ENCODE results near the gene SLIT3.

Gene SLIT3

DNA sequence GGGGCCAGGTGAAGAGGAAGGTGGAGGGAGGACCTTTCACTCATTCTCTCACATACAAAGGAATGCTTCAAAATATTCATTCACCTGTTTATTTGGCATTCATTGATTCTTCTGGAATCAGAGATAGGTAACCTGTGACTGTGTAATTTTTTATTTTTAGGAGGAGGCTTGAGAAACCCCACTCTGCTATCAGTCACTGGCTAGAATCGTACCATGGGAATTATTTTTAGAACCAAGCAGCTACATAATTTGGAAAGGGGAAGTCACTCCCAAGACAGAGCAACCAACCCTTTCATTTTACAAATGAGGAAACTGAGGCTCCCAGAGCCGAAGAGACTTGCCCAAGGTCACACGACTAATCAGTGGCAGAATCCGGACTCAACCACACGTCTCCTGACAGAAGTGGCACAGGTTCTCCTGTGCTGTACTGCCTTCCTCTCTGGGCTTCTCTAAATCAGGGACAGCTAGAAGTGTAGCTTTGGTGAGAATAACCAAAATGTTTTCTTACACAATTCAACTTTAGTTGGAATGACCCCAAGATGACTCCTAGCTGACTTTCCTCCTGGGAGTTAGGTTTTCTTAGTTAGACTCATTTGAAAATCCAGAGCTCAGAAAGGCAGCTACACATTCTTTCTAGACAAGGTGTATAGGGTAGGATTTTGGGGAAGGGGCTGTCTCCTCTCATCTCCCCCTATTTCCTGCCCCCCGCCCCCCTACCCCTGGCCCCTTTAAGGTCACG, 457.5 kb downstream of the SLIT3 start:
- DNase-seq = no peak

DNA sequence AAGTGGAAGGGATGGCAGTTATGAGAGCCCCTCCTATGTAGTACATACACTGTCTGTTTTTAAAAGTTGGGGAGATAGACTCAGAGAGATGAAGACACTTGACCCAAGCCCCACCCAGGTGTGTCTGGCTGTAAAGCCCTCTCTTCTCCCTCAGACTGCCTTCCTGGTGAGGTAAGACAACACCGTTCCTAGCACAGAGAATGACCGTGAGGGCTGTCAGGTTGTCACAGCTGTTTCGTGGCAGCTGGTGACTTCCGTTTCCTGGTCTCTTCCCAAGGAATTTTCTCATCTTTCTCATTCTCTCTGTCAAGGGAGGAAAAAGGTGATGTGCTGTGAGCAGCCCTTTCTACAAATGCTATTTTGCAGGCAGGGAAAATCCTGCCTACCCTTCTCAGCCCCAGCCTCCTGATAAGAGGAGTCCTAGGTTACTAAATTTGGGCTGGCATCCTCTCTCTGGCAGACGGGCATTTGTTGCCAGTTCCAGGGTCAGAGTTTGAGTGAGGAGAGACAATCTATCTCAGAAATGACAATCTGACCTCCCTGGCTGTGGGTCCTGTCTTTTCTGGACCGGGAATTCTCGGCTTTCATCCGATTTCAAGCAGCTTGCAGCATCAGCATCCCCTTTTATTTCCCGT, 458.3 kb downstream of the SLIT3 start:
- no peak for DNase-seq

DNA sequence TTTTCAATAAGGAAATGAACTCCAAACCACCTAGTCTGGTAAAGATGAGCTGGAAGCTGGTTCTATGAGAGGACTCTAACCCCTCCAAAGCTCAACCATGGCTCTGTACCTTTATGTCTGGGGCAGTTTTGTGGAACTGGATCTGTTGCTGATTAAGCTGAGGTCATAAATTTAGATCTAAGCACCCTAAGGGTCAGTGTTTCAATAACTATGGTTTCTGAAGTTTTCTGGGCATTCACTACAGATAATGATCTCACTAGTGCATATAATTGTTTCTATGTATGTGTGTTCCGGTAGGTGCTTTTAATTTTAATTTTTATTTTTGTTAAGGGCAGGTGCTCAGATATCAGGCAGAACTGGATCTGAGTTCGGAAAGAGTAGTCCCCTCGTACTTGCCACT, 463.1 kb downstream of the SLIT3 start:
- no peak for DNase-seq

DNA sequence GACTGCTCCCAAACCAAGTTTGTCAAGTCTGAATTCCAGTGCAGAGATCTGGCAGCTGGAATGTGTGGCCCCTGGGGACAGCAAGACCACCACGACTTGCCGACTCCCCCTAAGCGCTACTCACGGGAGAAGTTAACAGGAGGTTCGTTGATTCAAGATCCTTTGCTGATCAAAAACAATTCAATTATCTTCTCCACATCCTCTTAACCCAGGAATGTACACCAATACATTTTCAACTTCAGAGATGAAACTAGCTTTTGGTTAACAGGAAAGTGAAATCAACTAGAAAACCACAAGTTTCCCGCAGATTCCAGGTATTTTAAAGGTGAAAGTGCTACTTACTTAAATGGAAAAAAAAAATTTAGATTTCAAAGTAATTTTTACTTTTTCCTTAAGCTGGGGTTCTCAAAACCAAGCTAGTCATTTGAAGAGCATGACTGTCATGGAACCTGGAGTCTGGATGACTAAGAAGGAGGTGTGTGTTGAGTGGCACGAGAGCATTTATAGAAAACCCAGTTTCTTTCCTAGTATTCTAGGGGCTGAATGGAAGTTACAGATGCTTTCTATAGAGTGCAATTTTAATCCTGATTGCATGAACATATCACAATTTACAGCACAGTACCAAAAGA, 464.2 kb downstream of the SLIT3 start:
- DNase-seq = no peak

DNA sequence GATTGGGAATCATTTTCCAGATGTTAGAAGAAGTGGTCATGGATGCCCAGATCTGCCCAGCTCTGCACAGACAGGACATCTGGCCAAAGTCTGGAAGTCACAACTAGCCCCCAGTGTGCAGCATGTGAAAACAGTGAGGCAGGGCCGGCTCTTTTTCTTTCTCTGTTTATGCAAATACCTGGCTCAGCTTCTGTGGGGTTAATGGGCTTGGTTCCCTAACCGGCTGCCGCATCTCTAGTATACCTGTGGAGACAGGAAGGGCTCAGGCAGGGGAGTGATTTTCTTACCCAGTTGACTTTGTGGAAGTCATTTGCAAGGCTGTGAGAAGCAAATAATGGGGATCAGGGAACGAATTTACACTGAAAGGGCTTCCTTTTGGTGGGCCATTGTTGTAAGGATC, 467.0 kb downstream of the SLIT3 start:
- no peak for DNase-seq

DNA sequence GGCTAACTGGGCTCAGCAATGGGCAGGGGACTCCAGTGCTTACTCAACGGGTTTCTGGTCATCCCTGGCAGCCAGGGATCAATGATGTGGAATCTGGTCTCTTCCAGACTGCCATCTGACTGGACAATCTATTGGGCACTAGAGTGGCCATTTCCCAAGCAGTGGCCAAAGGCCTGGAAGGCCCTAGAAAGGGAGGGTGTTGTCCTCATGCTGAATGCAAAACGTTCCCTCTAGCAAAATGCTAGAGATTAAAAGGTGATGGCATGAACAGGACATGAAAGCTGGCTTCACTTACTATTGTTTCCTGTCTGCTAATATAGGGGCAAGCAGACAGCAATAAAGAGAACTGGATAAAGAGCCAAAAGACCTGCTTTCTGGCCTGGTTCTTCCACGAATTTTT, 467.6 kb downstream of the SLIT3 start:
- no peak for DNase-seq

DNA sequence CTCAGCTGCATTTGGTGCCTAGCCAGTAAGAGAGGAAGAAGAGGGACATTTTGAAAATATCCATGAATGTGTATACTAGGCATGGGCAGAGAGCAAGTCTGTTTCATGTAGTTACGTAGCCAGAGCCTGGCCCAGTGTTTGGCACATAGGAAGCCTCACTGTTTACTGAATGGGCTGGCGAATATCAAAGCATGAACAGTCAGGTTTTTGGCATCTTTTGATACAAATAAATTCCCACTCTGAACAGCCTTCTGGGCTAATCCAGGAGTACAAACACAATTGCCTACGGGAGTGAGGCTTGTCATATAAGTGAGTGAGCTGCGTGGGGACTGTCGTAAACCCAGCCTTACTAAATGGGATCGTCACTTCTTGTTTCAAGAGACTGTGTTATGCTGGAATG, 468.6 kb downstream of the SLIT3 start:
- no peak for DNase-seq

DNA sequence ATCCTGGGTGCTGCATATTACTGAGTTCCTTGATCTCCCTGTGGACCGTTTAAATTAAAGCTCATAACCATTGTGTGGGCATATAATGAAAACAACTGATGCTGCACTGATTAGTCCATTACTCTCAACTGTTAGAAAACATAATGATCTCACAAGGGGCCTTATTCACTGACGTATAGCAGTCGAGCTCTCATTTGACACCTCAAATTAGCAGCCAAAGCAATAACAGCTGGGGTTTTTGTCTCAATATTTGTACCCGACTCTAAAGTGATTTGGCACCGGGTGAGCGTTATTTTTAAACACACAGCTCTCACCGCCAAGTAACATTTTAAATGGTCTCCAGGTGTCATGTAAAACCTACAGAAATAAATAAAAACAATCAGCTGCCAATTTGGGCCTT, 469.6 kb downstream of the SLIT3 start:
- DNase-seq = no peak

DNA sequence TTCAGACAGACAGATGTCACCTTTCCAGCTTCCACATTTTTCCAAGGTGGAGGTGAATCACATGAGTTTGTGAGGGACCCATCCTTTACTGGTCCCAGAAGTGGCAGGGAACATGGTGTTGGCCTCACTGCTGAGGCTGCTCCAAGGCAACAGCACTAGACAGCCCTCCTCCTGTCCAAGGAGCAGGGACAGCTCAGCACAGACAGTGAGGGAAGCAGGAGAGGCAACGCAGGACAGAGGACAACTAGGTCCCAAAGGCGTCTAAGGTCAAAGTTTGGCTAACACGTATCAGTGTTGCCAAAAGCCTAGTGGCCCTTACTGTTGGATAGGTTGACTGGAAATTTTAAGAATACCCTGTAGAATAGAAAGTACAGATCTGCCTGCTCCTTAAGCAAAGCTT, 470.1 kb downstream of the SLIT3 start:
- no peak for DNase-seq

DNA sequence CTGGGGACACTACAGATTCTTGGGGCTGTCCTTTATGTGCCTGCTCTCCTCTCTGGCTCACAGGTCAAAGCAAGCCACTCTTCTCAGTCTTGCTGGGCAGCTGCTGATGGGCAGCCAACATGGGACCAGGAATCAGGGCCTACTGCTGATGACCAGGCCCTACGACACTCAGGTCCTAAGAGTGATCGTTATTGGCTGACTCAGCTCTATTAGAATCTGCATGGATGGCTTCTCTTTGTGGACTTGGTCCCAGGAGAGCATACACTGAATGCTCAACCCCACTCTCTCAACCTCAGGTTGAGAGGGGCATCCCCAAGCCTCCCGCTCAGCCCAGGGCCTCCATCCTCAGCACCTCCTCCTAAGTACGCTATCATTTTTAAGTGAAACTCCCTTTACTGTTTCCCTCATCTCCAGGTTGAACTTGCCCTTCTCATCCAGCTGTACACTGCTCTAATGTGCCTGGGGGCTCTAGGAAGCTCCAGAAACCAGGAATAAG, 471.0 kb downstream of the SLIT3 start:
- DNase-seq = no peak

DNA sequence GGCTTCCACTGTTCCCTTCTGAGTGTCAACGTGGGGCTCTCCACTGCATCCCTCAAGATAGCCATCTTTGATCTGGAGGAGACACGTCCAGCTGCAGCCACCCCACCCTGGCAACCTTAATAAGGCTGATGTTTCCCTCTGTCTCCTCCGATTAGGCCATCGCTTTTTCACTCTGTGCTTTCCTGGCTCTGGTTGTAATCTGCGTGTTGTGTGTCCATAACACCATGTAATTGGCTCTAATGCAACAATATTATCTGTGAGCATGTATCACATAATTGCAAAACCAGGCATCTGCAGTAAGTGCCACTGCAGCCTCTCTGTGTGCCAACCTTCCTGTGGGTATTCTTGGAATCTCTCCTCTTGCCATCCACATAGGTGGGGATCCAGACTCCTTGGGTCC, 471.9 kb downstream of the SLIT3 start:
- no peak for DNase-seq

DNA sequence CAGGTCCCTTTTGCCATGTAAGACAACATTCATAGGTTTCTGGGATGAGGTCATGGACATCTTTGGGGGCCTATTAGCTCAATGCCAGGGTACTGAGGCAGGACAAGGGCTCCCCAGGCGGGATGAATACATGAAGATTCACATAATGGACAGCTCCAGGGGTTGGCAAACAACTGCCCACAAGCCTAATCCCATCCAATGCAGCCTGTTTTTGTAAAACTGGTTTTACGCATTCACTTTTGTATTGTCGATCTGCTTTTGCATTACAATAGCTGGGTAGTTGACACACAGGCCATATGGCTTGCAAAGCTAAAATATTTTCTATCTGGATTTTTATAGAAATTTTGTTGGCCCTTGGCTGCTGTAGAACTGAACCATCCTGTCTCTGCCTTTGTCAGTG, 473.3 kb downstream of the SLIT3 start:
- DNase-seq = no peak

DNA sequence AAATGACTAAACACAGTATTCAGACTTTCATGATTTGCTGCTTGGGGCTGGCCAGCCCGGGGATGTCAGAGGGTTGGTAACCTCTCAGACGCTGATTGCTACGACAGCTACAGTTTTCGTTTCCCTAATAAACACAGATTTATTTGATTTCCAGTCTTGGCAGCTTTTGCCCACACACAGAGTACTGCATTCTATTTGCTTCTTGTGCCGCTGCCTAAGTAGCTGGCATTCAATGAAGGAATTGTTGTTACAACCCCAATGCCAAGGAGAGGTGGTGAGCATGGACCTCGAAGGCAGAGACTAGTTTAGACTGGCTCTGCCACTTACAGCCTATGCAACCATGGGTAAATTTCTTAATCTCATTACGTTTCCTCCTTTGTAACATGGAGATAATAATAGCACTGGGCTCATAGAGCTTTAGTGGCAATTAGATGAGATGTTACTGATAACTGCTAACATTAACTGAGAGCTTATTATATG, 474.7 kb downstream of the SLIT3 start:
- no peak for DNase-seq

DNA sequence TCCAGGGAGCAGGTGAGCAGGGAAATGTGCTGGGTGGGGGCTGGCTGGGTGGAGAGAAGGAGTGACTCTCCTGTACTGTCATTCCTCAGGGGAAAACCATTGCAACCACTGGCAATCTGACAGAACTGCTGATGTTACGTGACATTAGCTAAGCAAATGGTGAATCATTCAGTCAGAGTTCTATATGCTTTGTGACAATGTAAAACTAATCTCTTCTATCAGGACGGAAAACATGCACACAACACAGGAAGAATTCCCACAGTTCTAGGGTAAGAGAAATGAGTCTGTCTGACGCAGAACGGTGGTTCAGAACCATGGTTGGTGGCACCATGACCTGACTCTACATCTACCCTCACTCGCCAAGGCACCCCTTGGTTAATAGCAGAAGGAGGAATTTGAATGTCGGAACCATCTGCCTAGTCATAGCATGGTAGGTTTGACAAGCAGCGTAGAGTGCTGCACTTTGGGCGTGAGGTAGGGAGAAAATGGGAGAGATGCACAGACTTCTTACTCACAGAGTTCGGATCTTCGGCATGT, 478.1 kb downstream of the SLIT3 start:
- DNase-seq = no peak

DNA sequence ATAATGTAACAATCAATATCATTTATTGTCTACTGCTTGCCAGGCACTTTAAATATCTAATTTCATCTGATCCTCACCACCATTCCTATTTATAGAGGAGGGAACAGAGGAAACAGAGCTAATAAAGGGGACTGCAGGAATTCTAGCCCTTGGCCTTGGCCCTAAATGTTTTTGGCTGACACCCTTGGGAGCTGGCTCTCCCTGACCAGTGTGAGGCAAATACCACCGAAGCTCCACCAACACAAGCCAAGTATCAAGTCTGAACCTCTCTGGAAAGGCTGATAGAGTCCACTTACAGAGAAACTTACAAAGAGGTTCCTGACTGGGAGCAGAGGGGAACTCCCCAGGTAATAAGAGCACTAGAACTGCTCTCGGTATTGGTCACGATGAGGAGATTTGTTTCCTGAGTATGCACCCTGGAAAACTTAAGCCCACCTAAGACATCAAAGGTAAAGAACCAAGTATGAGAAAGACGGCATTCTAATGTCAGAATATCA, 478.6 kb downstream of the SLIT3 start:
- no peak for DNase-seq

DNA sequence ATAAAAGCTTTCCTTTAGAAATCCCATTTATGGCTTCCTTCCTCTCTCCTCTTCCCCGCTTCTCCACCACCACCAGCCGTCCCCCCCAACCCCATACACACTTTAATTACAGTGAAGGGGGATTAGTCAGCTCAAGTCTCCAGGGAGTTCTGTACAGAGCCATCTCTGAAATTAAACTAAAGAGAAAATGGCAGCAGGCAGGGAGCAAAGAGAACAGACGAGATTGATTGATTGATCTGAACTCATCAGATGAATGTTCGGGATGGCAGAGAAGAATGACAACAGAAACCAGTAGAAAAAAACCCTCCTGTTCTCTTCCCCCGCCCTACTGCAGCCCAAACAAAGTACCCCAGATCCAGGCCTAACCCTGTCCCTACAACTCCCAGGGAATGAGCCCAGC, 480.1 kb downstream of the SLIT3 start:
- no peak for DNase-seq

DNA sequence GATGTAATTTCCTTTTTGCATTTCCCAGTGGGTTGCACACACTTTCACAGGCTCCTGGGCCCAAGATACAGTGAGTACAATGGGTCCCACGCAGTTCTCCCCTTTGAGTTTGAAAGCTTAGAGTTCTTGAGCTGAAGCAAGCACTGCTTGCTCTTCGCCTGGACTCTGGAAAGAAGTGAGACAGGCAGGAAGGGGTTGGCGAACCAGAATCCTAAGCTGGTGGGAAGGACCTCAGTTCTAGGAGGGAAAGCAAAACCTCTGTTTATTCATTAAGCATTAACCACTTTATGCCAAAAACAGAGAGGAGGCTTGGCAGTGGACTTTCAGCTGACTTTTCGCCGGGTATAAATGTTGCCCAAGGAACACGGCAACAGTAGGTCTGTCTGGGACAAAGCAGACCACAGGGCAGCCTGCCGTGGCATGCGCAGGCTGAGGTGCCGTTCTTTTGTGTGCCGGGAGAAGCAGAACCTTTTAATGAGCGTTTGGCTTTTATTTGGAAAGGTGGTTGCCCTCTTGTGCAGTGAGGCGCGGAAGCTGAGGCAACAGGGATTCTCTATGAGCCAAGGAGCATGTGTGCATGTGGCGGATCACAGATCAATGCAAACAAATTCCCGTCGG, 481.8 kb downstream of the SLIT3 start:
- no peak for DNase-seq

DNA sequence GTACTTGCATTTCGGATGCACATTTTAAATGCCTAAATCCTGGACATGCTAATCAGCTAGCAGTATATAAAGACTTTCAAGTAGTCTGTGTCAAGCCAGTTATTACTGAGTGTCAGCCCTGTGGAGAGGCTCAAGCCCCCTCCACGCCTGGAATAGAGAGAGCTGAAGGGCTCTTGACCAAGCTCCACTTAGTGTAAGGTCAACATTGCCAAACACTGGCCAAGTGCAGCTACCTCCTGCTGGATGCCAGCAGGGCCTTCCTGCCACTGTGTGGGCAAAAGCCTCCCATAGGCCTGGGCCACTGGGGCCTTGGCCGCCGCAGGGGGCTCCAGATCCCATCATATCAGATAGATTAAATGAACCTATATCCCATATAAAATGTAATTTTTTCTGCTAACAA, 482.4 kb downstream of the SLIT3 start:
- no peak for DNase-seq

DNA sequence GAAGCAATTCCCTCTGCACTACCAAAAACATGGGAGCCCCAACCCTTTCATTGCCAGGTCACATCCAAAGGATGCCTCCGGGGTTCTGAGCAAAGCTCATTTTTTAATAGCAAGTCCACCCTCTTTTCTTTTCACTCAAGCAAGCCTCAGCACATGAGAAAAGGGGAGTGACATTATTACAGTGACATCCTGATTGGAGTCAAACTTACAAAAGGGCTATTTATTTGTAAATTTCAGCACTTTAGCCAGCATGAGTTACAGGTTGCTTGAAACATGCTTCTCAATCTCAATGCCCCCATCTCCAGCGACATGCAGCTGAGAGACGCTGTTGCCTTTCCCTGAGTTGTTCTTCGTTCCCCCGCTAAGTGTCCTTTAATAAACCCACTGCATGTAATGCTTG, 483.3 kb downstream of the SLIT3 start:
- DNase-seq = no peak

DNA sequence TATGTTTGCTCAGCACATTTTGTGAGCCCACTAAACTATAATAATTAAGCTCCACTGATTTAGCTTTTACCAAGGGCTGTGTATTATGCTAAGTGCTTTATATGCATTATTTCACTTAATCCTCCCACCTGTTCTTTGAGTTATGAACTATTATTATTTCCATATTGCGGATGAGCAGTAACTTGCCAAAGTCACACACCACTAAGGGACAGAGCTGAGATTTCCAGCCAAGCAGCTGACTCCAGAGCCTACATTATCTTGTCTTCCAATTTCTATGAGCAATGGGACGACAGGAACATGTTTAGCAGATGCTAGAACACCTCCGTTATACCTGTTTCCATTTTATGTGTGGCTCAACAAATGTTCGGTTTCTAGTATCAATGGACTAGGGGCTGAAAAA, 484.3 kb downstream of the SLIT3 start:
- no peak for DNase-seq

DNA sequence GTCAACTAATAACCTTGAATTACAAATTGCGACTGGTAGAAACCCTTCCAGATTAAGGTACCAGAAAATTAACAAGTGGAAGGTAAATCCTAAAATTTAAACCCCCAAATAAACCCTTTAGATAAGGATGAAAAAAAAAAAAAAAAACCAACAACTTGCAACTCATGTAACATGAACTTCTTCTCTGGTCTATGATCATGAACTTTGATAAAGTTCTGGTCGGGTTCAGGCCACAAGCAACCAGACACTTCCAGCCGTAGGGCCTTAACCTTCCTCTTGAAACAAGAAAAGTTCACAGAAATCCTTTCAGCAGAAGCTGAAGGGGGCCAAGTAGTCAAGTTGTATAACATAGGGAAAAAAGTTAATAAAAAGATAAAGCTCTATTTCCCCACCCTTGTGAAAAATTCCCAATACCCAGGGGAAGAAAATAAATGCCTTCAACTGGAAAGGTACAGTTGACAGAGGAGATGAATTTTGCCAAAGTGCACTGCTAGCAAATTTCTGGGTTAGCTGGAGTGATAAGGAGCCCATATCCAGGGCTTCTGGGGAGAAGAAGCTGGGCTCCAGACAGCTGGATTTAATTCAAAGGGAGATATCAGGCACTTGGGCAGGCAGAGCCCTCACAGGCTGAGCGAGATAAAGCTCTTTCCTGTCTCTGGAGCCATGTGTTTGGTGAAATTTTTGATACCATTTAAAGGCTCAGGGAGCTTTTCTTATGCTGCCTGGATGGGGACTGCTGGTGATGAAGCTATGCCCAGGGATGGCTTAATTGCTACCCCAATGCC, 487.6 kb downstream of the SLIT3 start:
- no peak for DNase-seq

DNA sequence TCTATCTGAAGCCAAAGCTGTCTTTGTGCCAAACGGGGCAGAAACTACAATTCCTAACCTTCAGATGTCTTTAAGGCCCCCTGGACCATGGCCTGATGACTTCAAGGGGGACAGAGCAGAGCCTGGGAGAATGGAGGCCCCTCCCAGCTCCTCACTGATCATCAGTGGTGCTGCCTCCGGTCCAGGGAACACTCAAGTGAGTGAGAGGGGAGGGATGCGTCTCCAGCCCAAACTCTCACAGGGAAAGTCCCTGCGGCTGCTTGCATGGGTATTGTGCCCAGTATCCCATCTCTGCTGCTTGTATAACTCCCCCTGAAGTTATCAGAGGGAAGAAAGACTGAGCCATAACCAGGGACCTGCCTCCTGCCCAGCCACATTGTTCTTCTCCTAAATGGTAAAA, 490.3 kb downstream of the SLIT3 start:
- DNase-seq = no peak

All from activated gamma-delta T cell treated with Interleukin-2 at 50 U/mL for 16 hours (primary cell).